Mesothelial cell of epicardium (in vitro differentiated cells): ENCODE results near the gene NSL1. TPM values are rescaled to one million over a fixed set of nuclear protein-coding genes. Genes with fewer than 3 reads are reported as not detected.
A peak's percentile ranks its signal among the peaks of the same experiment; 100 is the strongest.

Experiments
- DNase-seq, 2 experiments: peaks; one replicate each; pipeline ENCODE4 v3.0.0; 2021; ENCODE audit warnings: low spot score in 2 of 2; ENCODE audit not compliant: unreplicated experiment in 2 of 2
- H3K27ac Mint-ChIP-seq: 2 replicates; pipeline ENCODE4 v1.8.0; 2021; ENCODE audit warnings: mixed read lengths
- H3K27me3 Mint-ChIP-seq: 2 replicates; pipeline ENCODE4 v1.8.0; 2021; ENCODE audit warnings: low read depth, mixed read lengths
- H3K36me3 Mint-ChIP-seq: 2 replicates; pipeline ENCODE4 v1.8.0; 2021; ENCODE audit warnings: mixed read lengths
- H3K4me1 Mint-ChIP-seq: 2 replicates; pipeline ENCODE4 v1.8.0; 2021; ENCODE audit warnings: mixed read lengths
- H3K4me3 Mint-ChIP-seq: 2 replicates; pipeline ENCODE4 v1.8.0; 2021; ENCODE audit warnings: mild to moderate bottlenecking, moderate library complexity, mixed read lengths
- H3K9me3 Mint-ChIP-seq: 2 replicates; pipeline ENCODE4 v1.8.0; 2021; ENCODE audit warnings: mixed read lengths
- total RNA-seq: library from RNA; stranded (reverse); gene quantifications from 3 replicates; pipeline ENCODE4 v1.2.1, GENCODE V29; 2021
- TF ChIP-seq, protein P1 (sequence below): fragments of 200-600 bp; sonication (generic); IDR thresholded peaks from one replicate; pipeline ENCODE4 v1.5.0; 2021; ENCODE audit warnings: antibody characterized with exemption; ENCODE audit not compliant: unreplicated experiment

NSL1 gene
- total RNA-seq, 1 donor from 2014 or later = 26.1 TPM

DNA sequence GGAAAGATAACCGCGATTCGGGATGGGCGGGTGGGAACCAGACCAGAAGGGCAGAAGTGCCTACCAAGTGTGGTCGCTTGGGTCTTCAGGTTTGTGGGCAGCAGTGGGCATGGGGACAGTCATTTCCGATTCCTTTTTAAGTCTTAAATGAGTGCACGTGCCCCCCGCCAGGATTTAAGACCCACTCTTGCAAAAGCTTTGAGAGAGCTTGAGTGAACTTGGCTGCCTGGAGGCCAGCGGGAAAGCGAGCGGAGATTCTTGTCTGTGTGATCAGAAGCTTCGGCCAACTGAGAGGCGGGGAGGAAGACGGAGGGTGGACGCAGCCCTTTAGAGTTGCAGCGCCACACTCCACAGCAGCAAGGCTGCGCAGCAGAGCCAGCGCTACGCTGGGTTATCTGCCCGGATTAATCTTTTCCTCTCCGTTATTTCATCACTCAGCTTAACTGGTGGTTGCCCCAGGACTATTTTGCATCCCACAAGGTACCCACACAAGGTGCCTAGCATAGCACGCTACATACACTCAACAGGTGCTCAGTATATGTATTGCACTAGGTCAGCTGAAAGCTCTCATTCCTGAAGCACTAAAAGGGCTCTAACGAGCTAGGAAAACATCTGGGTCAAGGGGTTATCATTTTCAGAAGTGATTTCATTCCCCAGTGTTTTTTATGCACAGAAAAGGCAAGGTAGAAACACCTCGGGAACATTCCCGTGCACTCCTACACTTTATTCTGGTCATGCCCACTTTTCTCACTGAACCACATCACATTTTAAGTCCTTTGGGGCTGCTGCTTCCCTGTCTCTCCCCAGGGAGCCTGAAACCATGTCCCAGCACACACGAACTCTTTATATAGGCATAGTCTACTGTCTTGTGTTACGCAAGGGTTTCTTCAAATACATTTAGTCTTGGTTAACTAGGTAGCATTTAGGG, 90.4 kb downstream of the NSL1 start:
- Mint-ChIP-seq H3K9me3 (no peaks in the 10 kb centered on the region), H3K4me1 (peaks cover 9% of the 10 kb centered on the region), H3K4me3 (peak overlapping the region; percentile 64), H3K27me3 (peaks cover 69% of the 10 kb centered on the region), H3K36me3 (no peaks in the 10 kb centered on the region), H3K27ac (no peak overlapping the region)
- peak in 1 of 2 experiments; percentile 52 for DNase-seq
- TF ChIP-seq, protein P1, sequence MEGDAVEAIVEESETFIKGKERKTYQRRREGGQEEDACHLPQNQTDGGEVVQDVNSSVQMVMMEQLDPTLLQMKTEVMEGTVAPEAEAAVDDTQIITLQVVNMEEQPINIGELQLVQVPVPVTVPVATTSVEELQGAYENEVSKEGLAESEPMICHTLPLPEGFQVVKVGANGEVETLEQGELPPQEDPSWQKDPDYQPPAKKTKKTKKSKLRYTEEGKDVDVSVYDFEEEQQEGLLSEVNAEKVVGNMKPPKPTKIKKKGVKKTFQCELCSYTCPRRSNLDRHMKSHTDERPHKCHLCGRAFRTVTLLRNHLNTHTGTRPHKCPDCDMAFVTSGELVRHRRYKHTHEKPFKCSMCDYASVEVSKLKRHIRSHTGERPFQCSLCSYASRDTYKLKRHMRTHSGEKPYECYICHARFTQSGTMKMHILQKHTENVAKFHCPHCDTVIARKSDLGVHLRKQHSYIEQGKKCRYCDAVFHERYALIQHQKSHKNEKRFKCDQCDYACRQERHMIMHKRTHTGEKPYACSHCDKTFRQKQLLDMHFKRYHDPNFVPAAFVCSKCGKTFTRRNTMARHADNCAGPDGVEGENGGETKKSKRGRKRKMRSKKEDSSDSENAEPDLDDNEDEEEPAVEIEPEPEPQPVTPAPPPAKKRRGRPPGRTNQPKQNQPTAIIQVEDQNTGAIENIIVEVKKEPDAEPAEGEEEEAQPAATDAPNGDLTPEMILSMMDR = no peak

DNA sequence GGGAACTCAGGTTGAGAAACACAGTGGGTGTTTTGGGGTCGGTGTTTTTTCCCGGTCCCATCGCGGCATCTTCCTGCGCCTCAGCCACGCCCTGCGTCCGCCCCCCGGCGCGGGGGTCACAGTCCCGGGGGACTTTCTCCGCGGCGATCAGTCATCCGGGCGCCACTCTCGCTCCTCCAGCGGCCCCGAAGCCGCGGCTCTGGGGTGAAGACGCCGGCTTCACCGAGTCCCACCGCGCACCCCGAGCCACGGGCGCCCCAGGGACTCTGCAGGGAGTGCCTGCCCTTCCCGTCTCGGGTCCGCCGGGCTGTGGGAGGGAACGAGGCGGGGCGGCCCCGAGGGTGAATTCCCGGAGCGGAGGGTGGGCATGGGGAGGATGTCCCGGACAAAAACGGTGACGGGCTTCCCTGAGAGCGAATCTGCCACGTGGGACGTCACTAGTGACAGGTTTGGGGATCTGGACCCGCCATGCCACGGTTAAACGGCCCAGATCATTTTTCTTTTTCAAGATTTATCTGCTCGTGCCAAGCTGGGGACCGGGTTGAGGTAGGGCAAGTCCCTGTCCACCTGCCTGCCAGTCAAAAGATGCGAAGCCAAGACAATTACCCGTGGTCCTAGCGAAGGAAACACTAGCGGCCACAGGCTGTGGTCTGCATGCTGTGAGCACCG, 91.2 kb downstream of the NSL1 start:
- H3K4me1 Mint-ChIP-seq = peaks cover 9% of the 10 kb centered on the region
- no peak overlapping the region for H3K27ac Mint-ChIP-seq
- H3K36me3 Mint-ChIP-seq = no peaks in the 10 kb centered on the region
- H3K9me3 Mint-ChIP-seq = no peaks in the 10 kb centered on the region
- TF ChIP-seq, protein P1 = no peak
- DNase-seq = peak in 1 of 2 experiments; percentile 41
- H3K27me3 Mint-ChIP-seq = peaks cover 77% of the 10 kb centered on the region
- H3K4me3 Mint-ChIP-seq = peak overlapping the region; percentile 64

DNA sequence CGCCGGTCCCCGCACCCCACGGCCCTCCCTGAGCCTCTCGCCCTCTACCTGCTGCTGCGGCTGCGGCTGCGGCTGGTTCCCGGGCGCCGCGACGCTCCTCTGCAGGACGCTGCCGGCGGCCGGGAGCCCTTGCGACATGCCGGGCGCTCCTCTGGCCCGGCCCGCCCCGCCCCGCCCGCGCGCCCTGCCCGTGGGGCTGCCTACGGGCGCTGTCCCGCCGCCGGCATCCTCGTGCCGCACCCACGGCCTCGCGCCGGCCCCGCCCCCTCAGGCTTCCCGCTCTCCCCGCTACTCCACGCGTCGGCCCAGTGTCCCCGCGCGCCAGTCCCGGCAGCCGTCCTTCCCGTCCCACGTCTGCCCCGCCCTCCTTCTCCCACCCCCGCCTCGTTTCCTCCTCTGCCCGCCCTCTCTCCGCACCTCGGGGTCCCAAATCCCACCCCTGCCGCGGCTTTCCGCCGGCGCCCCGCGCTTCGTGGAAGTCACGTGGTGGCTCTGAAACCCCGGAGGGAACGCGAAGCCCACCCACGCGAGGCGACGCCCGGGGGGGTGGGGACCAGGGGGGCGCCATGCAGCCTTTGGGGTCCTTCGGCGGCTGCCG, 91.9 kb downstream of the NSL1 start, which contains the start of gene BATF3:
TSS of gene BATF3 (minus strand) at position 216 of the 598 bp plus-strand sequence. CDS start at position 138, 78 bp downstream.
- Mint-ChIP-seq H3K36me3 (no peaks in the 10 kb centered on the region), H3K27ac (no peak within 1 kb of the TSS), H3K4me1 (peaks cover 9% of the 10 kb centered on the region), H3K27me3 (peaks cover 81% of the 10 kb centered on the region), H3K9me3 (no peaks in the 10 kb centered on the region), H3K4me3 (peak within 1 kb of the TSS; percentile 64)
- TF ChIP-seq, protein P1 = no peak
- DNase-seq = peak; percentile 35 to 42

DNA sequence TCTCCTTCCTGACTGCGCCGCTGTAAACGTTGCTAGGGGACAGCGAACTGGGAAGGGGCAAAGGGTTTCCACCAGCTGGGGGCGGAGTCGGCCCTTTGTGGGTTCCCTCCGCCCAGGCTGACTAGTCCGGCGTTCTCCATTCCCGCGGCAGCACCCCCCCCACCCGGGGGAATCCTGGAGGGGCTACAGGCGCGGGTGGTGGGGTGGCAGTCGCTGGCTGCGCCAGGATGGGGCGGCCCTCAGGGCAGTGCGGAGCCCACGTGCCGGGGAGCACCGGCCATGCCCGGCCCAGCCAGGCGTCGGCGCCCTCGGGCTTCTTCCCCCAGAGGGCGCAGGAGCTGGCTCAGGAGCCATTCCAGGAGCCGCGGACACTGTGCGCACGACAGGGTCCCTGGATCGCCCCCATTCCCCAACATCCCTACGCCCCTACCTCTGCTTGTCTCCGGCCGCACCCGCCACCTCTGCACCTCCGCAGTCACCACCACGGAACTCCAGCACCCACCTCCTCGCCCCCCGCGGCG, 92.4 kb downstream of the NSL1 start:
- DNase-seq = peak in 1 of 2 experiments; percentile 47
- Mint-ChIP-seq H3K4me3 (peak overlapping the region; percentile 58), H3K27me3 (peaks cover 85% of the 10 kb centered on the region), H3K36me3 (no peaks in the 10 kb centered on the region), H3K27ac (no peak overlapping the region), H3K9me3 (no peaks in the 10 kb centered on the region), H3K4me1 (peaks cover 9% of the 10 kb centered on the region)
- TF ChIP-seq, protein P1 = peak; percentile 13

DNA sequence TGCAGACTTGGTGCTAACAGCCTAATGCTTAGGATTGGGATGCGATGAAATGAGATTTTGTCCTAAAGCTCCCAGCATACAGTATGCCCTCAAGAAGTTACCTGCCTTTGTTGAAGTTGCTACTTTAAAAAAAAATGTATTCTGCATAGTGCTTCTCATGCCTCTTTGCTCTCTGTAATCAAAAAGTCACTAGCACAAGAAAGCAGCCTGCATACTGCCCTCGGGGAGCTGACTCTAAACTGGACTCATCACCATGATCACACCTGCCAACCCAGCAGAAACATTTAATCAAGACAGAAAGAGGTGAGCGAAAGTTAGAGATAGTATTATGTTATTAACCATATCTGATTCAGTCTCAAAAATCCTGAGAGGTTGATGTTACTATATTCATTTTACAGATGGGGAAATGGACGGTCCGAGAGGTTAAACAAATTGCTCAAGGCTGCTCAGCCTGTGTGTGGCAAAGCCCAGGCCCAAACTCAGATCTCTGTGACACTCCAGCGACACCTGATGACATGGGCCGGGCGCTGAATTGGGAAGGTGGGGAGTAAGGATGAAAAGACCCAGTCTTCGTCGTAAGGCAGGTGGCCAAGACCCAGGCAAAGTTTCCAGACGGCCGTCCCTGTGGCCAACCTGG, 93.0 kb downstream of the NSL1 start:
- Mint-ChIP-seq H3K4me1 (peaks cover 9% of the 10 kb centered on the region), H3K36me3 (no peaks in the 10 kb centered on the region), H3K9me3 (no peaks in the 10 kb centered on the region), H3K27me3 (peaks cover 86% of the 10 kb centered on the region), H3K4me3 (peak overlapping the region; percentile 58), H3K27ac (no peak overlapping the region)
- TF ChIP-seq, protein P1 = no peak
- no peak for DNase-seq
